ENCODE measurements around the gene NAGLU. TPM values are rescaled to one million over a fixed set of nuclear protein-coding genes. Genes with fewer than 3 reads are reported as not detected.

The NAGLU gene
- total RNA-seq, 1 donor from 2014 or later: 7.7 TPM

GRCh38 chr17:42568341-42569111 is 32.5 kb downstream of the NAGLU start:
- H3K4me1 ChIP-seq: peaks cover 62% of the 10 kb centered on the region
- no peak for TF ChIP-seq CTCF (IDR thresholded peaks at IDR 0.05; ENCODE audit: borderline replicate concordance)
- no peaks in the 10 kb centered on the region for H3K27me3 ChIP-seq (ENCODE audit: low read depth)
- intact Hi-C loops (cut with micrococcal nuclease): no loop called here
- DNase-seq: no peak
- H3K36me3 ChIP-seq: peaks cover 74% of the 10 kb centered on the region
- H3K4me3 ChIP-seq: peak overlapping the region; percentile 99
- H3K27ac ChIP-seq (replicated peaks): peak overlapping the region; percentile 100
- no peaks in the 10 kb centered on the region for H3K9me3 ChIP-seq (replicated peaks)

- intact Hi-C loops (cut with micrococcal nuclease): no loop called here
- TF ChIP-seq CTCF (IDR thresholded peaks at IDR 0.05; ENCODE audit: borderline replicate concordance): no peak
- no peak for DNase-seq
- Histone ChIP-seq H3K4me1 (peaks cover 42% of the 10 kb centered on the region), H3K9me3 (replicated peaks) (no peaks in the 10 kb centered on the region), H3K27ac (replicated peaks) (peak overlapping the region; percentile 27), H3K4me3 (no peak overlapping the region), H3K36me3 (peaks cover 69% of the 10 kb centered on the region), H3K27me3 (ENCODE audit: low read depth) (no peaks in the 10 kb centered on the region)
Measured at GRCh38 chr17:42571435-42572225, 35.6 kb downstream of the NAGLU start.

GRCh38 chr17:42573095-42573494 is 37.1 kb downstream of the NAGLU start:
- Histone ChIP-seq H3K27ac (replicated peaks) (no peak overlapping the region), H3K9me3 (replicated peaks) (no peaks in the 10 kb centered on the region), H3K4me1 (peaks cover 42% of the 10 kb centered on the region), H3K4me3 (no peak overlapping the region), H3K36me3 (peaks cover 69% of the 10 kb centered on the region), H3K27me3 (ENCODE audit: low read depth) (no peaks in the 10 kb centered on the region)
- TF ChIP-seq CTCF (IDR thresholded peaks at IDR 0.05; ENCODE audit: borderline replicate concordance): no peak
- no peak for DNase-seq
- intact Hi-C loops (cut with micrococcal nuclease): no loop called here

GRCh38 chr17:42574463-42574862 is 38.4 kb downstream of the NAGLU start:
- Histone ChIP-seq H3K27ac (replicated peaks) (no peak overlapping the region), H3K9me3 (replicated peaks) (no peaks in the 10 kb centered on the region), H3K4me1 (peaks cover 40% of the 10 kb centered on the region), H3K4me3 (no peak overlapping the region), H3K36me3 (peaks cover 57% of the 10 kb centered on the region), H3K27me3 (ENCODE audit: low read depth) (no peaks in the 10 kb centered on the region)
- no peak for TF ChIP-seq CTCF (IDR thresholded peaks at IDR 0.05; ENCODE audit: borderline replicate concordance)
- no peak for DNase-seq
- intact Hi-C loops (cut with micrococcal nuclease): no loop called here

GRCh38 chr17:42577140-42577531 is 41.1 kb downstream of the NAGLU start:
- no peak for TF ChIP-seq CTCF (IDR thresholded peaks at IDR 0.05; ENCODE audit: borderline replicate concordance)

More at GRCh38 chr17:42577140-42577531, 41.1 kb downstream of the NAGLU start:
- H3K9me3 ChIP-seq (replicated peaks): no peaks in the 10 kb centered on the region
- H3K4me3 ChIP-seq: peak overlapping the region; percentile 76
- no peaks in the 10 kb centered on the region for H3K27me3 ChIP-seq (ENCODE audit: low read depth)
- H3K36me3 ChIP-seq: peaks cover 55% of the 10 kb centered on the region
- intact Hi-C loops (cut with micrococcal nuclease): no loop called here
- DNase-seq: no peak
- H3K4me1 ChIP-seq: peaks cover 30% of the 10 kb centered on the region
- peak overlapping the region; percentile 95 for H3K27ac ChIP-seq (replicated peaks)
